GM10847 (cell line): ENCODE data around the gene SIGMAR1.

ENCODE experiments used
- POLR2A ChIP-seq: IDR thresholded peaks from 2 replicates; pipeline ENCODE4 v1.6.1; 2011; ENCODE audit not compliant: insufficient read length; ENCODE audit errors: extremely low read depth

SIGMAR1 gene

DNA sequence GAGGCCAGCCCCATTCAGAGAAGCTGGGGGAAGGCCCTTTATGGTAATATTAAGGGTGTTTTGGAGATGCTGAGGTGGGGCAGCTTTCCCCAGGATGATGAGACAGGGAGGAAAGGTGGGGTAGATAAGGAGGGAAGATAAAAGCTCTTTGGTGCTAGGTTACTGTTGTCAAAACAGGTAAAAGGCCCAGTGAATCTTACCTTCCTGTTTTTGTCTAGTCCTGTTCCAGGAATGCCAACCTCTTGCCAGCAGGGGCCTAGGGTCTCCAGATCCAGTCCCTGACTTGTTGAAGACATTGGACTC, 25.7 kb upstream of the SIGMAR1 start:
- TF ChIP-seq POLR2A = no peak

DNA sequence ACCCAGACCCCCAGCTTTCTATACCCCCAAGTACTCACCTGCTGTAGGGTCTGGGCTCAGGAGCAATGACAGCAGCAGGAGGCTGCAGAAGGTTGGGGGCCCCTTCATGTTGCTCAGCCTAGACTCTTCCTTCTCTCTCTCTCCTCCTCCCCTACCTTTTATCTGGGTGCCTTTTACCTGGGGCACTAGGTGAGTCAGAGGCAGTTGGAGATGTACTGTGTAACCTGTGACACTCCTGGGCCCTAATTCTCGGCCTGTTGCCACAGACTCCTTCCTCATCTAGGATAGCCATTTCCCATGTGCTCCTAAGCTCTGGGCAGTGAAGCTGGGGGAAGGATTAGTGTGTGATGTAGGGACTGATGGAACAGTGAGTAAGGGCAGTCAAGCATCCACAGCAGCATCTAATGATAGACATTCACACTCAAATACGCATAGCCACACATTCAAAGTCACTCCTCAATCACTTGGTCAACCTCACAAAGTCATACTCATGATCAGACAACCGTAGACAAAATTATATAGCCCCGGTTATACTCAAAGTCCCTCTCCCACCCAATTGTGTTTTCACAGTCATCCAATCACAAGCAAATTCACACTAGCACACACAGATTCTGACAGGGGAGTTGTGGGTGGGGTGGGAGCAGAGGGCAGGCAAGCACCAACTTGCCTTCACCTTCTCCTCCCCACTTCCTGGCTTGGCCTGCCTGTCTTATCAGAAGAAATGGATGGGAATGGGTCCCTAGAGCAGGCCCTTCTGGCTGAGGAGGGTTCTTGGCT, 25.1 kb upstream of the SIGMAR1 start, which contains the start of gene CCL27:
Gene CCL27 (minus strand): TSS at position 132 of the 777 bp plus-strand sequence. CDS start 24 bp downstream, at position 108.
- no peak for TF ChIP-seq POLR2A

DNA sequence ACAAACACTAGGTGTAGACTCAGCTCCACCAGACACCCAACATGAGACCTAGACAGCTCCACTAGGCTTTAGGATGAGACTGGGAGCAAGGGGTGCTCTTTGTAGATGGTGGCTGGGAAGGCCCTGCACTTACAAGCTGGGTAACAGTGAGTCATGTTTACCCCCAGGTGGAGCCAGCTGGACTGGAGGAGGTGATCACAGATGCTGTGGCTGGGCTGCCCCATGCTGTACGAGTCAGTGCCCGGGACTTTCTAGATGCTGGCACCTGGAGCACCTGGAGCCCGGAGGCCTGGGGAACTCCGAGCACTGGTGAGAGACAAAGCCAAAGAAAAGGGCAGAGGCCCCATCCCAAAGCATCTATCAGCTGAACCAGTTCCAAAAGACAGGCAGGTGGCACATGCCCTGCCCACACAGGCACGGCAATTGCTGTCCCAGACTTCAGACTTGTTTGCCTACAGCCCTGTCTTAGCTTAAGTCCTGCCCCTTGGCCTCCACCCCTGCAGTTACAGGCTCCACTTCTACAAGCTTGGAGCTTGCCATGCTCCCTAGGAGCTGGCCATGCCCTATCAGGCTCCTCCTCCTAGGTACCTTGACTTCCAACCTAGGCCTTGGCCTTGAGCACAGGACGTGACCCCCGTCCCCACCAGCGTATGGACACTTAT, 22.1 kb upstream of the SIGMAR1 start:
- TF ChIP-seq POLR2A = no peak

DNA sequence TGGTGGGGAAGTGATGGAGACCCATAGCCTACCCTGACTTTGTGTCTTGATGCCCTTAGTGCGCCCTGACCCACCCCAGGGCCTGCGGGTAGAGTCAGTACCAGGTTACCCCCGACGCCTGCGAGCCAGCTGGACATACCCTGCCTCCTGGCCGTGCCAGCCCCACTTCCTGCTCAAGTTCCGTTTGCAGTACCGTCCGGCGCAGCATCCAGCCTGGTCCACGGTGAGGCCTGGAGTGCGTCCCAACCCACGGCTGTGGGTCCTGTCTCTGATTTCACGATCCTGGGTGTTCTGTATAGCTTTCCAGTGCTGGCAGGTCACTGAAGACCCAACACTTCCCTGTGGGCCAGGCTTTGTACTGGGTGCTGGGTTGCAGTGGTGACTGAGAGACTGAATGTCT, 20.9 kb upstream of the SIGMAR1 start:
- no peak for TF ChIP-seq POLR2A

DNA sequence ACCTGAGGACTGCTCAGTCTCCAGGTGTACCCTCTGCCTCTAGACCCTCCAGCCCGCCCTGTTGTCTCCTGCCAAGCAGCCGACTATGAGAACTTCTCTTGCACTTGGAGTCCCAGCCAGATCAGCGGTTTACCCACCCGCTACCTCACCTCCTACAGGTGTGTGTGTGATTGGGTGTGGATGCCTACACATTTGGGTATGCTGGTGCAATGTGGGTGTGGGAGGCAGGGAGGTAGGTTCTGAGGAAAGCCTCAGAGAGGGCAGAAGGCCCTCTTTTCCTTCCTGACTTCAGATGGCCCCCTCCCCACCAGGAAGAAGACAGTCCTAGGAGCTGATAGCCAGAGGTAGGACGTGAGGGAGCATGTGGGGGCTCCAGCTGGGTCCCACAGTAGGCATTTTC, 19.4 kb upstream of the SIGMAR1 start:
- TF ChIP-seq POLR2A = no peak

DNA sequence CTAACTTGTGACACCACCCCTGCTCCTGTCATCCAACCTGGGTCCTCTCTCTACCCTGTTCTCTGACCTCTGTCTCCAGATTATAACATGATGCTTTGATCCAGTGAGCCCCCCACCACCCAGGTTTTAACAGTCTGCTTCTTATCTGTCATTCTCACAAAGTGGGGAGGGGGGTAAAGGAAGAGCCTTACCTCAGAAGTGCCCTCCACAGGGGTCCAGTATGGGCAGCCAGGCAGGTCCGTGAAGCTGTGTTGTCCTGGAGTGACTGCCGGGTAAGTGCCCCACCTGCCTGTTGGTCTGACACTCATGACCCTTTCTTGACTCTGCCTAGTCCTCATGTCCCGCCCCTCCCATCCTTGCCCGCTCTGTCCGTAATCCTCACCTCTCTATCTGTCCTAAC, 17.8 kb upstream of the SIGMAR1 start:
- TF ChIP-seq POLR2A = no peak

DNA sequence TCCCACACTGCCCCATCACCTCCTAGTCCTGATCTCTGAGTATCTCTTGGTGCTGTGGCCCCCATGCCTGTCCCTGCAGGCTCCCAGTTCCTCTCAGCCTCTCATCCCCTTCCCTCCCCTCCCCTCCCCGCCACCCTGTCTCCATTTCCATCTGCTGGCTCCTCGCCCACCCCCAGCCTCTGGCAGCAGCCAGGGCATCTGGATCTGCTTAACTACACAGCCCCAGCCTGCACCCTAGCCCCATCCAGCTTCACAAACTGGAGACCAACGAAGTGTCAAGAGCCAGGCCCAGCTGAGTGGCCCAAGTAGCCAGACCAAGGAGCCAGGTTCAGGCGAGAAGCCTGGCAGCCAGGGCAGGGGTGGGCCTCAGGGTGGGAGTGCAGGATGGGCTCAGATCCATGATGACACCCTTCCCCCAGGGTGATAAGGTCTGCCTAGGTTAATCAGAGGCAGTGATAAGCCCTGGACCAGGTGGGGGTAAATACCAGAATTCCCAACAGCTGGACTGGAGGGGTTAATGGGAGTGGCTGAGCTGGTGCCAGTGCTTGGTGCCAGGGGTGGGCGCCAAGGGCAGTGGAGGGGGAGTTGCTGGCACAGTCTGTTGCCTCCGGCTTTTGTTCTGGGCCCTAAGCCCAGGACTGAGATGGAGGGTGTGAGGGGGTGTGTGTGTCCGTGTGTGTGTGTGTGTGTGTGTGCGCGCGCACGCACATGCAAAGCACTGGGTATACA, 16.9 kb upstream of the SIGMAR1 start:
- no peak for TF ChIP-seq POLR2A

DNA sequence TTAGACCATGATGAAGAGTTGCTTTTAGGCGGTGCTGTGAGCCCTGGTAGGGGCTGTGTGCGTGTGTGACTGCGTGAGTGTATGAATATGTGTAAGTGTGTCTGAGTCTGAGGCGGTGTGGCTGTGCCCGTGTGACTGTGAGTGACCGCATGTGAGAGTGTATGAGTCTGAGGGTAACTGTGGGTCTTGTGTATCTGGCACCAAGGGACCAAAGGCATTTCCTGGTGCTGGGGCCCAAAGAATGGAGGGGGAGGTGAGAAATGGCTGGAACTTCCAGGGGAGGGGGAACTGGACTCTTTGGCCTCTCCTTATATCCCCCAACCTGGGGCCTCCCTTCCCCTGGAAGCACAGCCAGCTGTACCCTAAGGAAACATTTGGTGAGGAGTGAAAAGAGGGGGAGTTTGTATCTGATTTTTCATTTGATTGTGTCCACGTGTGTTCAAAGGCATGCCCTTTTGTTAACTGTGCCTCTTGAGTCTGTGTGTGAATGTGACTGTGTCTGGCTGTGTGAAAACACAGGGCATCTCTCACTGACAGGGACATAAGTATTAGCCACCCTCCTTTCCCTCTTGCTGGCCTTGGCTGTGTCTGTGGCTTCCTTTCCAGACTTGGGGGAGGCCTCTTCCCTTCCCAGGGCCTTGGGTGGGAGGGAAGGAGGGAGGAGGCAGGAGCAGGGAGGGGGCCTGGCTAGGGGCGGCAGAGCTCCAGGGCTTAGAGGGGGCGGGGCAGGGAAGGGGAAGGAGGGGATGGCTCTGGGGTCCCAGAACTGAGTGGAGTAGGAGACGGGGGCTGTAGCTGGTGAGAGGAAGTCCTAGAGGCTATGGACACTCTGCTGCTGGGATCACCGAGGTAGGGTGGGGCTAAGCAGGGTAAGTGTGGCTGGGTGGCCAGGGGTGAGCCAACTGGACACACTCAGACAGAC, 15.8 kb upstream of the SIGMAR1 start:
- TF ChIP-seq POLR2A = no peak

DNA sequence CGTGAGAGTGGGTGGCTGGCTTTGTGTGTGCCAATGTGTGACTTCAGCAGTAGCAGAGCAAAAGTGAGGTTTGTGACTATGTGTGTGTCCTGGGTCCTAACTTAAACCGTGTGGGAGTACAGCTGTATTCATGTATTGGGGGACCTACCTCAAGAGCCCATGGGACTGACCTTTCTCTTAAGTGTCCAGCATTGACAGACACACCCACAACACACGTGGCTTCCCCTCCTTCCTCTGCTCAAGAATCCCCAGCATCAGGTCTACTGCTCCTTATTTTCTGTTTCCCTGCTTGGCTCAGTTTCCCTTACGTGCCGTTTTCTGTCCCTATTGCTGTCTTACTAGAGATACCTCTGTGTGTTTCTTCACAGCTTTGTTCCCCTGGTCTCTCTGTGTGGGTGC, 15.0 kb upstream of the SIGMAR1 start:
- TF ChIP-seq POLR2A = no peak

DNA sequence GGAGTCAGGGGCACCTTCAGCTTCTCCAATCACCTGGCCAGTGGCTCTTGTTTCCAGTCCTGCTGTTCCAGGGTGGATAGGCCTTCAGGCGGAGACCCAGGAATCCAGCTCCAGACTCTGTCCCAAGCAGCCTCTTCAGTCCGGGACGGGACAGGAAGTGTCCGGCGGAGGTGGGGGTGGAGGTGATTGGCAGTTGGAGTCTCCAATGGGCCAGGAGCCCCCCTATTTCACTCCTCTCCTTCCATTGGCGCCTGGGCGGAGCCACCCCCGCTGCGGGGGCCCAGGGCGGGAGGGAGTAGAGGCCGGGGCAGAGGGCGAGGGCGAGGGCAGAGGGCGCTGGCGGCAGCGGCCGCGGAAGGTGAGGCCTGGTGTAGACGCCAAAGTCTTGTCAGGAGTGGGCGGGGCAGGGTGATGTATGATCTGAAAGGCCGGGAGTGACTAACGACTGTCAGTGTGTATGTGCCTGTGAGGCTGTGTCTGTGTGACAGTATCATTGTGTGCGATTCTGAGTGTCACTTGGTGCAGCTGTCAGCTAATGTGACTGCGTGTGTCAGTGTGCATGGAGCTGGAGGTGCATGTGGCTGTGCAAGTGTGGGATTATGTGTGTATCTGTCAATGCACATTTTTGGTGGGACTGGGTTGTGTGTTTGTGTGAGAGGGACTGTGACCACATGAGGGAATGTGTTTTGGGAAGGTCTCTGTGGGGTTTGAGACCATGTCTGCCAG, 14.5 kb upstream of the SIGMAR1 start, which contains the start of gene IL11RA:
Gene IL11RA (plus strand): TSS at position 310 of the 726 bp plus-strand sequence. CDS start 3,033 bp downstream, outside the sequence.
- no peak for TF ChIP-seq POLR2A

DNA sequence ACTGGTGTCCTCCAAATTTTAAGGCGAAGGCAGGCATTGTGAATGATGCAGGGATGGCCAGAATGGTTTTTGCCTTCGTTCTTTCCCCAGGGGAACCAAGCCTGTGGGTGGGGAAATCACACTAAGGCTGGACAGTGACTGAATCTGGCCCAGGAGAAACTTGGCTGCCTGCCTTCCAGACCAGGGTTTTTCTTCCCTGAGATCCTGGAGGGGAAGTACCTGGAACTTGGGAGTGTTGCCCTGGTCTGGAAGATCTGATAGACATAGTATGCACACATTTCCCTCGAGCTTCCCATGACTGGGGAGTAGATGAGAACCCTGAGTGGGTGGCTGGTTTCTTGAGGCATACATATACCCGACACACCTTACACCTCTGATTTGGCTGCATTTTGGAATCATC, 13.7 kb upstream of the SIGMAR1 start:
- TF ChIP-seq POLR2A = no peak

DNA sequence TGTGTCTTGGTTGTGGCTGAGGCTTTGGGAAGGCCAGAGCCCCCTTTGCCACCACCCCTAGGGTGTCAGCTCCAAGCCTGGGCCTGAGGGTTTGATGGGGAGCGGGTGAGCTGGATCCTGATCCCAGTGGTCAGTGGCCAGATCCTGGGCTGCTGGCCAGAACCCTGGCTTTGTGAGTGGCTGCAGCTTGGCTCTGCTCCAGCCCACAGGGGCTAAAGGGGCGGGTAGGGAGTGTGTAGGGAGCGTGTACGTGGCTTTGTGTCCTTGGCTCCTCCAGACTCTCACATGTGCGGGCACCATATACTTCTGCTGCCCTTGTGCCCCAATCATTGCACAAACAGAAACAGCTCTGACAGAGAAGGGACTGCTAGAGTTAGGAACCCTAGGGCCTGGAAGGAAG, 13.2 kb upstream of the SIGMAR1 start:
- no peak for TF ChIP-seq POLR2A

DNA sequence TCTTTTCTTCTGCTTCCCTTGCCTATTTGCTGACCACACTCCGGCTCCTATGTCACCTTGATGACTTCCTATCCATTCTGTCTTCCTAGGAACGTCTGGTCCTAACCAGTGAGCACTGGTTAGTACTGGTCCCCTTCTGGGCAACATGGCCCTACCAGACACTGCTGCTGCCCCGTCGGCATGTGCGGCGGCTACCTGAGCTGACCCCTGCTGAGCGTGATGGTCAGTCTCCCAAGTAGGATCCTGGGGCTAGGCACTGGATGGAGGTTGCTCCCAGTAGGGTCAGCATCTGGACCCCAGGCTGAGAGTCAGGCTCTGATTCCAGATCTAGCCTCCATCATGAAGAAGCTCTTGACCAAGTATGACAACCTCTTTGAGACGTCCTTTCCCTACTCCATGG, 11.1 kb upstream of the SIGMAR1 start:
- no peak for TF ChIP-seq POLR2A

DNA sequence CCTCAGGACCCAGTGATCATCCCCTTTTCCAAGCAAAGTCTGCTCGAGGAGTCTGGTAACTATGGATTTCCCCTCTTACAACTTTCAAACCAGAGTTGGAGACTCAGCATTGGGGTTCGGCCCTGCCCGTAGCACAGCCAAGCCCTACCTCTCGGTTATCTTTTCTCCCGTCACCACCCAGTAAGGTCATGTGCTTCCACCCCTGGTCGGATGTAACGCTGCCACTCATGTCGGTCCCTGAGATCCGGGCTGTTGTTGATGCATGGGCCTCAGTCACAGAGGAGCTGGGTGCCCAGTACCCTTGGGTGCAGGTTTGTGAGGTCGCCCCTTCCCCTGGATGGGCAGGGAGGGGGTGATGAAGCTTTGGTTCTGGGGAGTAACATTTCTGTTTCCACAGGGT, 10.1 kb upstream of the SIGMAR1 start:
- no peak for TF ChIP-seq POLR2A
